Measurements from ENCODE around the gene PARD3. TPM values are rescaled to one million over a fixed set of nuclear protein-coding genes. Genes with fewer than 3 reads are reported as not detected.

The PARD3 gene
- total RNA-seq, 1 experiment from 2014 or later = 51.8 TPM

GRCh38 chr10:34544400-34544799 is 270.7 kb downstream of the PARD3 start:
- Mint-ChIP-seq H3K4me1 (peaks cover 41% of the 10 kb centered on the region), H3K27me3 (ENCODE audit: low read depth) (no peaks in the 10 kb centered on the region), H3K36me3 (no peaks in the 10 kb centered on the region), H3K4me3 (no peak overlapping the region), H3K27ac (no peak overlapping the region), H3K9me3 (no peaks in the 10 kb centered on the region)
- ATAC-seq (no peak), DNase-seq (ENCODE audit: low spot score) (no peak)
- POLR2A ChIA-PET = no interaction called here
- CTCF ChIA-PET = no interaction called here
- no peak for TF ChIP-seq EMX1 (CRISPR knock-in tag; IDR thresholded peaks at IDR 0.05)
- no peak for TF ChIP-seq CBFB (CRISPR knock-in tag; IDR thresholded peaks at IDR 0.05; ENCODE audit: low read depth)
- TF ChIP-seq FOXP4 (CRISPR knock-in tag; IDR thresholded peaks at IDR 0.05) = no peak
- TF ChIP-seq IRF1 (CRISPR knock-in tag; IDR thresholded peaks at IDR 0.05) = no peak
- no peak for TF ChIP-seq ZNF425 (CRISPR knock-in tag; conservative IDR thresholded peaks at IDR 0.05)
- TF ChIP-seq GABPB1 (CRISPR knock-in tag; IDR thresholded peaks at IDR 0.05) = no peak
- TF ChIP-seq SP1 (CRISPR knock-in tag; conservative IDR thresholded peaks at IDR 0.05) = no peak
- no peak for TF ChIP-seq AR (CRISPR knock-in tag; IDR thresholded peaks at IDR 0.05)
- no peak for TF ChIP-seq ATF3 (CRISPR knock-in tag; conservative IDR thresholded peaks at IDR 0.05)
- TF ChIP-seq ZBTB43 (CRISPR knock-in tag; IDR thresholded peaks at IDR 0.05) = no peak
- TF ChIP-seq NR2C2 (CRISPR knock-in tag; IDR thresholded peaks at IDR 0.05) = no peak
- no peak for TF ChIP-seq USF1 (CRISPR knock-in tag; IDR thresholded peaks at IDR 0.05)
- no peak for TF ChIP-seq KAT7 (CRISPR knock-in tag; IDR thresholded peaks at IDR 0.05; ENCODE audit: borderline replicate concordance)
- no peak for TF ChIP-seq AFF4 (CRISPR knock-in tag; IDR thresholded peaks at IDR 0.05; ENCODE audit: borderline replicate concordance)
- no peak for TF ChIP-seq ZNF281 (CRISPR knock-in tag; IDR thresholded peaks at IDR 0.05)
- TF ChIP-seq SMAD3 (CRISPR knock-in tag; IDR thresholded peaks at IDR 0.05; ENCODE audit: borderline replicate concordance) = no peak
